HG03097 (cell line): ENCODE data around the gene ATF4.

Experiments used
- ATAC-seq: cut with Tn5 transposase; IDR thresholded peaks from one replicate; pipeline ENCODE4 v1.9.1; 2021; ENCODE audit not compliant: unreplicated experiment, low FRiP score

Gene ATF4

GRCh38 chr22:39520226-39521105 lies at the start of gene ATF4:
Gene ATF4, plus strand, starts transcription at chr22:39520562. Its CDS starts 884 bp downstream, at chr22:39521446.
- ATAC-seq = peak; percentile 38

- ATAC-seq = peak; percentile 67
Measured at GRCh38 chr22:39471381-39472141, 48.8 kb upstream of the ATF4 start.

GRCh38 chr22:39472570-39473556 lies 47.5 kb upstream of the ATF4 start:
- ATAC-seq = no peak

- ATAC-seq = no peak
Measured at GRCh38 chr22:39473851-39474250, 46.5 kb upstream of the ATF4 start.

- ATAC-seq = no peak
Measured at GRCh38 chr22:39474351-39475111, 45.8 kb upstream of the ATF4 start.

- no peak for ATAC-seq
Measured at GRCh38 chr22:39475337-39475736, 45.0 kb upstream of the ATF4 start.

- ATAC-seq = no peak
Measured at GRCh38 chr22:39475902-39476301, 44.5 kb upstream of the ATF4 start.

GRCh38 chr22:39476664-39477063 lies 43.7 kb upstream of the ATF4 start:
- ATAC-seq = no peak

- no peak for ATAC-seq
Measured at GRCh38 chr22:39477542-39477941, 42.8 kb upstream of the ATF4 start.

- no peak for ATAC-seq
Measured at GRCh38 chr22:39478441-39478850, 41.9 kb upstream of the ATF4 start.

- no peak for ATAC-seq
Measured at GRCh38 chr22:39479254-39479653, 41.1 kb upstream of the ATF4 start.

GRCh38 chr22:39480557-39480956 lies 39.8 kb upstream of the ATF4 start:
- no peak for ATAC-seq

- ATAC-seq = no peak
Measured at GRCh38 chr22:39481054-39481453, 39.3 kb upstream of the ATF4 start.

- ATAC-seq = no peak
Measured at GRCh38 chr22:39481595-39481994, 38.8 kb upstream of the ATF4 start.

- no peak for ATAC-seq
Measured at GRCh38 chr22:39482768-39483167, 37.6 kb upstream of the ATF4 start.

- ATAC-seq = no peak
Measured at GRCh38 chr22:39486951-39487825, 33.2 kb upstream of the ATF4 start.

- ATAC-seq = no peak
Measured at GRCh38 chr22:39487826-39488520, 32.4 kb upstream of the ATF4 start.

- ATAC-seq = no peak
Measured at GRCh38 chr22:39488563-39489083, 31.7 kb upstream of the ATF4 start.
